H9 (cell line): ENCODE results near the gene ARF5. TPM values are rescaled to one million over a fixed set of nuclear protein-coding genes. Genes with fewer than 3 reads are reported as not detected.

Experiments
- DNase-seq: peaks from one replicate; pipeline ENCODE4 v3.0.0-alpha.2; 2017
- H2AFZ ChIP-seq: one replicate; pipeline ENCODE4 v1.6.1; 2013; ENCODE audit warnings: mild to moderate bottlenecking, low read length, control low read depth, moderate library complexity
- H2AK5ac ChIP-seq: 2 replicates; pipeline ENCODE4 v1.6.1; 2013; ENCODE audit warnings: low read length, control low read depth, mixed read lengths; ENCODE audit not compliant: insufficient read length
- H2BK120ac ChIP-seq: one replicate; pipeline ENCODE4 v1.6.1; 2013; ENCODE audit warnings: low read depth, mild to moderate bottlenecking, low read length, control low read depth, inconsistent platforms; ENCODE audit not compliant: poor library complexity, severe bottlenecking
- H2BK12ac ChIP-seq: 2 replicates; pipeline ENCODE4 v1.6.1; 2013; ENCODE audit warnings: low read length, control low read depth, mixed read lengths, low read depth; ENCODE audit not compliant: insufficient read length
- H2BK15ac ChIP-seq: 2 replicates; pipeline ENCODE4 v1.6.1; 2013; ENCODE audit warnings: low read depth, low read length, control low read depth
- H2BK20ac ChIP-seq: one replicate; pipeline ENCODE4 v1.6.1; 2013; ENCODE audit warnings: low read depth, mild to moderate bottlenecking, low read length, control low read depth, inconsistent platforms; ENCODE audit not compliant: poor library complexity, severe bottlenecking
- H2BK5ac ChIP-seq: 2 replicates; pipeline ENCODE4 v1.6.1; 2013; ENCODE audit warnings: low read length, control low read depth, mixed read lengths; ENCODE audit not compliant: insufficient read length
- H3K14ac ChIP-seq: 2 replicates; pipeline ENCODE4 v1.6.1; 2013; ENCODE audit warnings: low read length, control low read depth; ENCODE audit not compliant: insufficient read depth
- H3K18ac ChIP-seq: 2 replicates; pipeline ENCODE4 v1.6.1; 2013; ENCODE audit warnings: low read depth, mild to moderate bottlenecking, mixed read lengths, low read length, control low read depth; ENCODE audit not compliant: insufficient read length
- H3K23ac ChIP-seq: 2 replicates; pipeline ENCODE4 v1.6.1; 2013; ENCODE audit warnings: low read length, control low read depth, mixed read lengths, low read depth; ENCODE audit not compliant: insufficient read length
- H3K23me2 ChIP-seq: 2 replicates; pipeline ENCODE4 v1.6.1; 2013; ENCODE audit warnings: low read depth, mild to moderate bottlenecking, mixed read lengths, low read length, control low read depth; ENCODE audit not compliant: insufficient read length, poor library complexity, severe bottlenecking
- H3K27ac ChIP-seq: 2 replicates; pipeline ENCODE4 v1.5.1; 2013; ENCODE audit warnings: low read length, control low read depth, mixed read lengths, low read depth; ENCODE audit not compliant: insufficient read length
- H3K27me3 ChIP-seq: 2 replicates; pipeline ENCODE4 v1.6.1; 2013; ENCODE audit warnings: low read length, control low read depth, inconsistent platforms; ENCODE audit not compliant: insufficient read depth
- H3K4ac ChIP-seq: 2 replicates; pipeline ENCODE4 v1.6.1; 2013; ENCODE audit warnings: low read depth, mild to moderate bottlenecking, control low read depth, inconsistent platforms, low read length, moderate library complexity
- H3K4me1 ChIP-seq: 2 replicates; pipeline ENCODE4 v1.6.1; 2013; ENCODE audit warnings: low read length, control low read depth, inconsistent platforms; ENCODE audit not compliant: insufficient read depth
- H3K4me2 ChIP-seq: 2 replicates; pipeline ENCODE4 v1.6.1; 2013; ENCODE audit warnings: low read length, control low read depth, mixed read lengths; ENCODE audit not compliant: insufficient read length, insufficient read depth
- H3K56ac ChIP-seq: 2 replicates; pipeline ENCODE4 v1.6.1; 2013; ENCODE audit warnings: low read depth, mild to moderate bottlenecking, mixed read lengths, low read length, control low read depth; ENCODE audit not compliant: insufficient read length
- H3K79me1 ChIP-seq: 2 replicates; pipeline ENCODE4 v1.6.1; 2013; ENCODE audit warnings: low read depth, mild to moderate bottlenecking, moderate library complexity, low read length, control low read depth, inconsistent platforms; ENCODE audit not compliant: insufficient read depth, poor library complexity, severe bottlenecking
- H3K79me2 ChIP-seq: 2 replicates; pipeline ENCODE4 v1.6.1; 2013; ENCODE audit warnings: low read length, control low read depth, inconsistent platforms; ENCODE audit not compliant: insufficient read depth
- H3K9ac ChIP-seq: 2 replicates; pipeline ENCODE4 v1.6.1; 2013; ENCODE audit warnings: low read length, control low read depth, mixed read lengths; ENCODE audit not compliant: insufficient read length; ENCODE audit errors: extremely low read depth
- H3K9me3 ChIP-seq: one replicate; pipeline ENCODE4 v1.6.1; 2013; ENCODE audit warnings: low read depth, low read length, inconsistent platforms; ENCODE audit not compliant: control insufficient read depth
- H3T11ph ChIP-seq: one replicate; pipeline ENCODE4 v1.6.1; 2013; ENCODE audit warnings: mild to moderate bottlenecking, low read length, control low read depth, inconsistent platforms
- H4K20me1 ChIP-seq: one replicate; pipeline ENCODE4 v1.6.1; 2013; ENCODE audit not compliant: control insufficient read depth, insufficient read length, insufficient read depth
- H4K5ac ChIP-seq: 2 replicates; pipeline ENCODE4 v1.6.1; 2013; ENCODE audit warnings: low read depth, mild to moderate bottlenecking, mixed read lengths, low read length, control low read depth; ENCODE audit not compliant: insufficient read length
- H4K8ac ChIP-seq: replicated peaks from 2 replicates; pipeline ENCODE4 v1.6.1; 2013; ENCODE audit warnings: low read length, control low read depth, mixed read lengths, low read depth; ENCODE audit not compliant: insufficient read length
- H4K91ac ChIP-seq: 2 replicates; pipeline ENCODE4 v1.6.1; 2013; ENCODE audit warnings: low read depth, mild to moderate bottlenecking, moderate library complexity, mixed read lengths, low read length, control low read depth; ENCODE audit not compliant: insufficient read length
- H3K27ac Mint-ChIP-seq, 3 experiments: 2 replicates in 2 of 3; 3 replicates in 1 of 3; pipeline ENCODE4 v1.8.0; 2020 to 2021; ENCODE audit warnings: mixed read lengths in 3 of 3, mild to moderate bottlenecking in 1 of 3, moderate library complexity in 1 of 3
- H3K27me3 Mint-ChIP-seq: 2 replicates; pipeline ENCODE4 v1.8.0; 2021; ENCODE audit warnings: low read depth, mild to moderate bottlenecking, moderate library complexity, mixed read lengths
- H3K36me3 Mint-ChIP-seq, 3 experiments: 2 replicates in 2 of 3; 3 replicates in 1 of 3; pipeline ENCODE4 v1.8.0; 2020 to 2021; ENCODE audit warnings: low read depth in 3 of 3, mixed read lengths in 3 of 3; ENCODE audit not compliant: insufficient read depth in 1 of 3
- H3K4me1 Mint-ChIP-seq, 2 experiments: 2 replicates each; pipeline ENCODE4 v1.8.0; 2020; ENCODE audit warnings: mixed read lengths in 2 of 2
- H3K4me3 Mint-ChIP-seq, 2 experiments: 2 replicates in 1 of 2; 3 replicates in 1 of 2; pipeline ENCODE4 v1.8.0; 2020 to 2021; ENCODE audit warnings: mild to moderate bottlenecking in 2 of 2, mixed read lengths in 2 of 2, moderate library complexity in 1 of 2
- H3K9me3 Mint-ChIP-seq, 2 experiments: 2 replicates in 1 of 2; 3 replicates in 1 of 2; pipeline ENCODE4 v1.8.0; 2020; ENCODE audit warnings: mild to moderate bottlenecking in 2 of 2, mixed read lengths in 2 of 2, moderate library complexity in 1 of 2
- WGBS: extraction: QIAGEN DNeasy Blood & Tissue Kit; methylation state at CpG from one replicate; pipeline ENCODE4 v1.1.7; 2013; ENCODE audit warnings: missing lambda C conversion rate, low lambda C conversion rate, mixed read lengths; ENCODE audit not compliant: insufficient read length; ENCODE audit errors: extremely low coverage; 5-methylcytosine and 5-hydroxymethylcytosine counted together
- total RNA-seq: library from RNA; stranded (reverse); gene quantifications from 2 replicates; pipeline ENCODE4 v1.2.1, GENCODE V29; 2021
- TF ChIP-seq, protein P1 (sequence below): fragments of 200-600 bp; sonication (generic); conservative IDR thresholded peaks from 3 replicates; pipeline ENCODE4 v1.8.0; 2021; ENCODE audit warnings: antibody characterized with exemption, mild to moderate bottlenecking

Gene ARF5
- total RNA-seq, 1 experiment from 2014 or later = 169 TPM

DNA sequence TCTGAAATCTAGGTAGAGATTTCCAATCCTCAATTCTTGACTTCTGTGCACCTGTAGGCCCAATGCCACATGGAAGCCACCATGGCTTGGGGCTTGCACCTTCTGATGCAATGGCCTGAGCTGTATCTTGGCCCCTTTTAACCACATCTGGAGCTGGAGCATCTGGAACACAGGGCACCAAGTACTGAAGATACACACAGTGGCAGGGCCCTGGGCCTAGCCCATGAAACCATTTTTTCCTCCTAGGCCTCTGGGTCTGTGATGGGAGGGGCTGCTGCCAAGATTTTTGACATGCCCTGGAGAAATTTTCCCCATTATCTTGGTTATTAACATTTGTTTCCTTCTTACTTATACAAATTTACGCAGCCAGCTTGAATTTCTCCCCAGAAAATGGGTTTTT, 41.9 kb upstream of the ARF5 start:
- no peak for DNase-seq
- Histone ChIP-seq H2BK12ac (no peak overlapping the region), H3K18ac (no peak overlapping the region), H4K8ac (no peak overlapping the region), H2BK5ac (no peak overlapping the region), H4K20me1 (no peaks in the 10 kb centered on the region), H2BK120ac (no peak overlapping the region), H3K4ac (no peak overlapping the region), H3K9me3 (no peaks in the 10 kb centered on the region), H3K27me3 (no peaks in the 10 kb centered on the region), H3K79me2 (no peaks in the 10 kb centered on the region), H3T11ph (no peak overlapping the region), H3K79me1 (no peaks in the 10 kb centered on the region), H4K91ac (no peak overlapping the region), H4K5ac (no peak overlapping the region), H3K4me2 (no peak overlapping the region), H3K14ac (no peak overlapping the region), H2AK5ac (no peak overlapping the region), H3K27ac (no peak overlapping the region), H2BK15ac (no peak overlapping the region), H2AFZ (no peak overlapping the region), H3K56ac (no peak overlapping the region), H3K4me1 (no peaks in the 10 kb centered on the region), H3K9ac (no peak overlapping the region), H3K23ac (no peak overlapping the region), H2BK20ac (no peak overlapping the region), H3K23me2 (no peaks in the 10 kb centered on the region)
- TF ChIP-seq, protein P1, sequence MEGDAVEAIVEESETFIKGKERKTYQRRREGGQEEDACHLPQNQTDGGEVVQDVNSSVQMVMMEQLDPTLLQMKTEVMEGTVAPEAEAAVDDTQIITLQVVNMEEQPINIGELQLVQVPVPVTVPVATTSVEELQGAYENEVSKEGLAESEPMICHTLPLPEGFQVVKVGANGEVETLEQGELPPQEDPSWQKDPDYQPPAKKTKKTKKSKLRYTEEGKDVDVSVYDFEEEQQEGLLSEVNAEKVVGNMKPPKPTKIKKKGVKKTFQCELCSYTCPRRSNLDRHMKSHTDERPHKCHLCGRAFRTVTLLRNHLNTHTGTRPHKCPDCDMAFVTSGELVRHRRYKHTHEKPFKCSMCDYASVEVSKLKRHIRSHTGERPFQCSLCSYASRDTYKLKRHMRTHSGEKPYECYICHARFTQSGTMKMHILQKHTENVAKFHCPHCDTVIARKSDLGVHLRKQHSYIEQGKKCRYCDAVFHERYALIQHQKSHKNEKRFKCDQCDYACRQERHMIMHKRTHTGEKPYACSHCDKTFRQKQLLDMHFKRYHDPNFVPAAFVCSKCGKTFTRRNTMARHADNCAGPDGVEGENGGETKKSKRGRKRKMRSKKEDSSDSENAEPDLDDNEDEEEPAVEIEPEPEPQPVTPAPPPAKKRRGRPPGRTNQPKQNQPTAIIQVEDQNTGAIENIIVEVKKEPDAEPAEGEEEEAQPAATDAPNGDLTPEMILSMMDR = no peak
- H3K27ac Mint-ChIP-seq = no peak overlapping the region
- WGBS = no CpG with 5 or more reads among the region's 1 CpG
- peaks cover 33% of the 10 kb centered on the region for H3K27me3 Mint-ChIP-seq
- peaks cover 26 to 31% of the 10 kb centered on the region in 2 experiments for H3K9me3 Mint-ChIP-seq
- peaks cover 4 to 6% (median 6%) of the 10 kb centered on the region in 3 experiments; a peak in 6 of 7 replicates for H3K36me3 Mint-ChIP-seq
- no peaks in the 10 kb centered on the region for H3K4me1 Mint-ChIP-seq
- H3K4me3 Mint-ChIP-seq = no peak overlapping the region
